RKO (cell line): ENCODE results near the gene ATP6V1E1.
"Not testable (repeated sequence)": the region's sequence is repeated elsewhere in the genome, so short reads cannot be mapped to it uniquely, and the experiment has no call there.

Experiments used
- DNase-seq: peaks from one replicate; pipeline ENCODE4 v3.0.0-alpha.2; 2016; ENCODE audit warnings: low spot score

ATP6V1E1 gene

DNA sequence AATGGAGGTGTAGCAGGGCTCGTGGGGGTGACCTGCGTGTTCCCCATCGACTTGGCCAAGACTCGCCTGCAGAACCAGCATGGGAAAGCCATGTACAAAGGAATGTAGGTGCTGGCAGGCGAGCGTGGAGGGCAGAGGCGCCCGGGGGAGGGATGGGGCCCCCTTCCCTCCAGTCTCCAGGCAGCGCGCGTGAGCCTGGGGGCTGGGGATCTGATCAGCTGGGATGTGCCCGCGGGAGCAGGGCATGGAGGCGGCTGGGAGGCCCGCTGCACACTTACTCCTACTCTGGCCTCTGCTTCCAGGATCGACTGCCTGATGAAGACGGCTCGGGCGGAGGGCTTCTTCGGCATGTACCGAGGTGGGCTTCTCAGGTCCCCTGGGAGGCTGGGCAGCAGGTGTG is 47.5 kb downstream of the ATP6V1E1 start:
- no peak for DNase-seq

DNA sequence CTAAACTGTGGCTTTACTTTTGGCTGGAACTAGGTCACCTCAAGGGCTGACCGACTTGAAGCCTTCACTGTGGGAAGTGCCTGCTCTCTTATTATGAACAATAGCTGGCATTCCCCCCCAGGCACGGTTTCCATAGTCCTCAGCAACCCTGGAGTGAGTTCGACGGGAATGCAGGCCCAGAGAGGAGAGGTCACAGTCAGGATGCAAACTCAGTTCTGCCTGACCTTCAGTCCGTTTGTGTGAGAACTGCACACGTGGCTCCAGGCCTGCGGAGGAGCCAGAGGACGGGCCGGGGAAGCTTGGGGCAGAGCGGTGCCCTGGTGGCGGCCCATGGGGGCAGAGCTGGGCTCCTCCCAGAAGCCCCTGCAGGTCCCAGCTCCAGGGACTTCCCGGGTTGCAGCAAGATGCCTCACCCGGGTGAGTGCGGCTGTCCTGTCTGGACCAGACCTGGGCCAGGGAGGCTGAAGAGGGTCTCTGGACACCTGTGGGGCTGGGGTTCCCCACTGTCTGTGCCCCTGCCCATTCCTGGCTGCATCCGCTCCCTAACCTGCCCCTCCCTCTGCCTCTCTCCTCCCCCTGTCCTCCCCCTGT is 48.0 kb downstream of the ATP6V1E1 start:
- DNase-seq = no peak

DNA sequence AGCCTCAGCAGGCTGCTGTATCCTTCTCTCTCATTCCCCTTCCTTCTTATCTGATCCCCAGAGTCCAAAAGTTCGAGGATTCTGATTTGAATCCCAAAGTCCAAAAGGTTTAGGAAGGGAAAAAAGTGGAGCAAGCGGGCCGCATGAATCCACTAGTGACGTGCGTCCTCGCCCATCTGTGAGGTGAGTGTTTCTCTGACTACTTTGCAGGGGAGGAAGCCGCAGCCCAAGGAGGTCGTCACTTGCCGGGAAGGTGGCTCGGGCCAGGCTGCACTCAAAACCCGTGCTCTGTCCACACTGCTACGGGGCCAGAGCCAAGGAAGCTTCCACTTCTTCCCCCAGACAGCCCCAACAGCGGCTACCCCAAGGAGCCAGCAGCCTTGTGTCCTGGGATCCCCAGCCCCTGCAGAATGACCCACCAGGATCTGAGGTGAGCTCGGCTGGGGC is 49.0 kb downstream of the ATP6V1E1 start:
- no peak for DNase-seq

DNA sequence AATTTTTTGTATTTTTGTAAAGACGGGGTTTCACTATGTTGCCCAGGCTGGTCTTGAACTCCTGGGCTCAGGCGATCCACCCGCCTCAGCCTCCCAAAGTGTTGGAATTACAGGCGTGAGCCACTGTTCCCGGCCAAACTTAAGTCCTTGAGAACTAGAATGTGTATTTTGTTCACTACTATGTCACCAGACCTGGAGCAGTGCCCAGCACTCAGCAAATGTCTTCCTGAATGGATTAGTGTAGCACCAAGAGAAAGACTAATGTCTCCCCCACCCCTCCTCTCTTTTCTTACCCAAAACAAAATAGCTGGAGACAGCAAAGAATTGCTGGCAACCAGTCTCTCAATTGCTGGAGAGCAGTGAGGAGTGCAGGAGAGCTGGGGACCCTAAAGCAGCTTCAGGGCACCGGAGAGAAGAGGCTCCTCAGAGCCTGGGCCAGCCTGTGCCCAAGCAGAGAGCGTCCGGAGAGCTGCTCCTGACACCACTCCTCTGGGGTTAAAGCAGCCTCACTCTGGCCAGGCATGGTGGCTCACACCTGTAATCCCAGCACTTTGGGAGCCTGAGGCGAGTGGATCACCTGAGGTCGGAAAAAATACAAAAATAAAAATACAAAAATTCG is 50.3 kb downstream of the ATP6V1E1 start:
- no peak for DNase-seq

DNA sequence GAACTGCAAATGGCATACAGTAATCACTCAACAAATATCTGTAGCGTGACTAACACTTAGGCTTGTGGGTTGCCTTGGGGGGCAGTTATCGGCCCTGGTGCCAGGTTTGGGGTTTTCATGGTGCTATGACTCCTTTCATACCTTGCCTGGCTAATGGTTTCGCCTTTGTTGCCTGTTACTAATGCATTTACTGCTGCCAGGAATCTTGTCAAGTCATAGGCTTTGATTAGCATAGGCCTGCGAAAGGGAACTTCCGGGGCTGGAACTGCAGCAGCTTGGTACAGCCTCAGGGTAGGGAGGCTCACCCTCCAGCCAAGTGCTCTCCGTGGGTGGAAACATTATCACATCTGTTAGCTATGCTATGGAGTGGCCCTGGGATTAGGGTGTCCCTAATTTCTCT is 52.1 kb downstream of the ATP6V1E1 start:
- DNase-seq = peak; percentile 39

DNA sequence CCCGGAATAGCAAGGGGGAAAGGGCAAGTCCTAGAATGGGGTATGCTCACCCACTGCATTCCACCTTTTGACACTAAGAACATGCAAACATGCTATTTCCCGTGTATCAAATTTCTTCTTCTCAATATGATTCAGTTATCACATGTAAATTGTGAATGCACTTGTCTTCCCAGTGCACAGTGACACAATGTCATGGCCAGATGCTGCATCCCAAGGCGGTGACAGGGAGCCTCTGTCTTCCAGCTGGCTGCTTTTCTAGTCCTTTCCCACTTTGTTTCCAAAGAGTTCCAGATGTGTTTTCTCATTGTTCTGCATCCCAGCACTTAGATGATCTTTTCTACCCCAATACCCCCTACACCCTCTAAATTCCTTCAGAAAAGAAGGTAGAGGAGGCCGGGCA is 52.9 kb downstream of the ATP6V1E1 start:
- no peak for DNase-seq

DNA sequence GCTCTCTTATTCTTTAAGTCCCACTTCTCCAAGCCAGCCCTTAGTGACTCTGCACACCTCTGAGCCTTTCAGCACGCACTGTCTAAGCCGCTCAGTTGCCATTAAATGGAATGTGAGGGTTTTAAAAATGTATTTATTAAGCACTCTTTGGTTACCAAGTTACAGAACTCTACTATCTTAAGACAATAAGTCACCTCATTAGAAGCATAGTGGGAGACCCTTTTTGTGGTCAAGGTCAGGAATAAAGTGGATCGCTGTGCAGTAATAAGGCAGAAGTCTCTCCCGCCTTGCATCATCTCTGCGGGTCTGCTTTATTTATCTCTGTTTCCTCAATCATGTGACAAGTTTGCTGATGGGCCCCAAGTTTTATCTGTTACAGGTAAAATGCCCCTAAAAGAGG is 53.4 kb downstream of the ATP6V1E1 start:
- no peak for DNase-seq

DNA sequence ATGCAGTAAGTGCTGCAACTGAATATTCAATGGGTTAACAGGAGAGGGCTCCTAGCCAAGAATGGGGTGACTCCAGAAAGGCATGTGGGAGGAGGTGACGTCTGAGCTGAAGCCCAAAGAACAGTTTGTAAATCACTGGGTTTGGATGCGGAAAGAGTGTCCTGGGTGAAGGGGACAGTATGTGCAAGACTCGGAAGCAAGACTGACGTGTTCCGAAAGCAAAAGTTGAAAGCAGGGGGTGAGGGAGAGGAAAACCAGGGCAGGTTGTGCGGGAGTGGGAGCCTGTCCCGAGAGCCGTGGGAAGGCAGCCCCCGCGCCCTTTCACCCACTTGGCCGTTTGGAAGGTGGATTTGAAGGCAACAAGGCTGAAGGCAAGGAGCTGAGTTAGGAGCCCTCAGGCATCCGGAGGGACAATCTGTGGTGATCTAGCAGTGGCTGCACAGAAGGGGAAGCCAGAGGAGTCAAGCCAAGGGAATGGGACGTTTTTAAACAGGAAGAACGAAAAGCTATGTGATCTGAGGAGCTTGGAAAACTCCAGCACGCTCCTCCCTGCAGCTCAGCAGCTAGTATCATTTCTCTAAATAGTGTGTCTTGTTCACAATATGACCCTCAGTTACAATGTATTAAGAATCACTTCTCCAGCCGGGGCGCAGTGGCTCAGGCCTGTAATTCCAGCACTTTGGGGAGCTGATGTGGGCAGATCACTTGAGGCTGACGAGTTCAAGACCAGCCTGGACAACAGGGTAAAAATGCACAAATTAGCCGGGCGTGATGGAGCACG is 57.5 kb downstream of the ATP6V1E1 start:
- no peak for DNase-seq

DNA sequence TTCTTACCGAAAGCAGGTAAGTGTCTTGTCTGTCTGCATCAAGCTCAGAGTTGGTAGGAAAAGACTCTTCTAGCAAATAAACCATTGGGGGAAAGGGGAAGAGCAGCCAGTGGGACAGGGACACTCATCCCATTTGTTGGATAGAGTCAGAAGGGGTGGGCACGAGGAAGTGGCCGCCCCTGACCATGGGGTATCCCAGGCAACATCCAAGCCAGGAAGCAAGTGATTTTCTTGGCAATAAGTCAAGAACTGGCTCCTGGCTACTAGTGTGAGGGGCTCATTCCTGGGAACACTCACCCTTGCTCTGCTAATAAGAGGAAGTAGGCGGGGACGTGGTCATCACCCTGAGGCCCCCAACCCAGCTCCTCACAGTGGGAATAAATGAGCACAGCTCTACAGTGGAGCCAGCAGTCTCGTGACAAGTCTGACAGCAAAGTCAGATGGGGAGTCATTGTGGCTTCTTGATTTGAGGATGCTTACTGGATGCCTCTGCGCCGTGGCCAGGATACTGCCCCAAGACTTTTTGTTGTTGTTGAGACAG is 58.5 kb downstream of the ATP6V1E1 start:
- no peak for DNase-seq

DNA sequence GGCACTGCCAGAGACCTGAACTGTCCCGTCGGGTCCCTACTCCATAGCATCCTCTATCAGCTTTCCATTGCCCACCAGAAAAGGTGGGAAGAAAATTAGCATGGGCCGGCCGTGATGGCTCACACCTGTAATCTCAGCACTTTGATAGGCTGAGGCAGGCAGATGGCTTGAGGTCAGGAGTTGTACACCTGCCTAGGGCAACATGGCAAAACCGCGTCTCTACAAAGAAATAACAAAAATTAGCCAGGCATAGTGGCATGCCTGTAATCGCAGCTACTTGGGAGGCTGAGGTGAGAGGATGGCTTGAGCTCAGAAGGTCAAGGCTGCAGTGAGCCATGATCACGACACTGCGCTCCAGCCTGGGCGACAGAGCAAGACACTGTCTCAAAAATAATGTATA is 61.8 kb downstream of the ATP6V1E1 start:
- no peak for DNase-seq

DNA sequence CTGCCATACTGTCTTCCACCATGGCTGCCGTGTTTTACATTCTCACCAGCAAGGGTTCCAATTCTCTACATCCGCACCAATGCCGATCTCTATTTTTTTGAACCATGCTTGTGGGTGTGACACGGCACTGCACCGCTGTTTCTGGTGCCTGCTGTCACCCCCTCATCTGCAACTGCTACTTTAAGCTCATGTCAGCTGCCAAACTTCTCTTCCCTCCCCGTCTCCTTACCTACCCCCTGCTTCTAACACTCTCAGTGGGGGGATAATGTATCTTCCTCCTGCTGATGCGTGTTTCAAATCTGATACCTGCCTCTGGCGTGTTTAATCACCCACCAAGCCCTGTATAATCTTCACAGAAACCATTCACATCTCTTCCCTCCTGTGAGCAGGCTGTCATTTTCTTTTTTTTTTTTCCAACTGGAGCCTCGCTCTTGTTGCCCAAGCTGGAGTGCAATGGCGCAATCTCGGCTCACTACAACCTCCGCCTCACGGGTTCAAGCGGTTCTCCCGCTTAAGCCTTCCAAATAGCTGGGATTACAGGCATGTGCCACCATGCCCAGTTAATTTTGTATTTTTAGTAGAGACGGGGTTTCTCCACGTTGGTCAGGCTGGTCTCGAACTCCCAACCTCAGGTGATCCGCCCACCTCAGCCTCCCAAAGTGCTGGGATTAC is 62.4 kb downstream of the ATP6V1E1 start:
- DNase-seq = not testable (repeated sequence)

DNA sequence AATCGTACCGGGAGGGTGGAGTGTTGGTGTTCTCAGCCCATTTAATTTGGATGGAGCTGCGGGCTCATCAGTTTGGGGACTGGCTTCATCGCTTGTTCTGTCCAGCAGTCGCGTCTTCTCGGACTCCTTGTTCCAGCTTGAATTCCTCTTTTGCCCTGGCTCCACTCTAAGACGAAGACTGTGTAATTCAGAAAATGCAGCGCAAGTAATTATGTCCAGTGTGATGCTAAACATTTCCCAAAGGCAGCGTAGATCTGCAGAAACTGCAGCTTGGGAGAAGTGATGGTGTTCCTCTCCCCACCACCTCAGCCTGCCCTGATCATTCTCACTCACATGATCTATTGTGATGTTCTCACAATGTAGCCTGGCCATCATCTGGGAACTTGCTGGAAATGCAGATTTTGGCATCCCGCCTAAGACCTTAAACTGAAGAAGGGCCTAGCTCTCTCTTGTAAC is 64.6 kb downstream of the ATP6V1E1 start:
- no peak for DNase-seq

DNA sequence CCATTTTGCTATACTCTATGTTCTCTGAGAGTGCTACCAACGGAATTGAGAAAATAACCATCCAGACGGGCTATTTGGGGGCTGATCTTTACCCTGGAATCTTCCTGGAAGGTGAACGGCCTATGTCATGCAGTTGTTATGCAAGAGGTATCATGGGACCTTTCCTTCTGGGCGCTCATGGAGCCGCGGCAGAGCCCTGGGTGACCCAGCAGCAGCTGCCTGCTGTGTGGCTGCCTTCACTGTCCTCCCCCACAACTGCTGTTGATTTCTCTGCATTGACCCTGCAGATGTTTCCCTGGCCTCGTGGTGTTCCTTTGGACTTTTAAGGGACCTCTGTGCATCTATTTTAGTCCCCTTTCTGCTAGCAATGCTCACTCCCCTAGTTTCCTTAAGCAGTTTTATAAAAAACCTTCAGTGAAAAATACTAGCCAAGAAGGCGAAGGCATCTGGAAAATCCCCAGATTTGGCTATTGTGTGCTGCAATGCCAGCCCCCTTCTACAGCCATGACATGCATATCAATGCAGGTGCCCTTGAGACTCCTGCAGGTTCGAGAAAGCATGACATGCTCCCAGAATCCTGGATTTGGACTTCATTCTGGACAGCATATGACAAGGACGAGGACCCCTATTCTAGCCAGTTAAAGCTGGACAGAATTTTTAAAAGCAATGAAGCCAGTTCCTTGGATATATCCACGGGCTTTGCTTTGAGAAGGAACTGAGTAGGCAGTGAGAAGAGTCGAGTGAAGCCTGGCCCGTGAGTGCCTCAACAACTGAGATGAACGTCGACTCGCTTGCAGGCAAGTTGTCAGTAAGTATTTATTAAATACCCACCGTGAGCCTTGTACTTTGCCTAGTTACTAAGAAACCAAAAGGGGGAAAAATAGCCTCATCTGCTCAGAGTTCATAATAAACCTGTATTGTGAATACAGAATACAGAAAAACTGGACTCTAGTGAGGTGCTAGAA is 65.4 kb downstream of the ATP6V1E1 start, which contains the start of gene SLC25A18:
SLC25A18 (plus strand) TSS at position 593 of the 965 bp plus-strand sequence. CDS start 16,447 bp downstream, outside the sequence.
- no peak for DNase-seq

DNA sequence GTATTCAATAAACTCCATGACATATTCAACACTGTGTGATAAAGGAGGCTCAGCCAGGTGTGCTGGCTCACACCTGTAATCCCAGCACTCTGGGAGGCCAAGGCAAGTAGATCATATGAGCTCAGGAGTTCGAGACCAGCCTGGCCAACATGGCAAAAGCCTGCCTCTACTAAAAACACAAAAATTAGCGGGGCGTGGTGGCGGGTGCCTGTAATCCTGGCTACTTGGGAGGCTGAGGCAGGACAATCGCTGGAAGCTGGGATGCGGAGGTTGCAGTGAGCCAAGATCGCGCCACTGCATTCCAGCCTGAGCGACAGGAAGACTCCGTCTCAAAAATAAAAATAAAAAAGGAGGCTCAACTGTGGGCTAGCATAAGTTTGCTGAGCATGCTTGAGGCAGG is 69.4 kb downstream of the ATP6V1E1 start:
- no peak for DNase-seq

DNA sequence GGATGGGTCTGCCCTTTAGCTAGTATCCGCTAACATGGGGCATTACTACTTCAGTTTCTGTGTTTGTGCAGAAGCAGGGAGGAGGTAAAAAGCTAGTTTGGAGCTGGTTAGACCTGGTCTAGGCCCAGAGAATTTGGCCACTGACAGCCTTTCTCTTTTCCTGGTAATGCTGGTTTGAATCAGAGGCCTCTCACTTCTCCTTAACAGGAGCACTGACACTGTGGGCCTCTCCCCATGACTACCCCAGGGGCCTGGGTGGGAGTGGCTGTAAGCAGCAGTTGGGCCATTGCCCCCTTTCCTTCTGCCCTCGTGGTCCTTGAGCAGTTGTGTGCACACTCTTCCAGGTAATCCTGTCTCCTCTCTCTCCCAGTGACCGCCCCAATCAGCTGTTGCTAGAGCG is 73.7 kb downstream of the ATP6V1E1 start:
- DNase-seq = no peak

DNA sequence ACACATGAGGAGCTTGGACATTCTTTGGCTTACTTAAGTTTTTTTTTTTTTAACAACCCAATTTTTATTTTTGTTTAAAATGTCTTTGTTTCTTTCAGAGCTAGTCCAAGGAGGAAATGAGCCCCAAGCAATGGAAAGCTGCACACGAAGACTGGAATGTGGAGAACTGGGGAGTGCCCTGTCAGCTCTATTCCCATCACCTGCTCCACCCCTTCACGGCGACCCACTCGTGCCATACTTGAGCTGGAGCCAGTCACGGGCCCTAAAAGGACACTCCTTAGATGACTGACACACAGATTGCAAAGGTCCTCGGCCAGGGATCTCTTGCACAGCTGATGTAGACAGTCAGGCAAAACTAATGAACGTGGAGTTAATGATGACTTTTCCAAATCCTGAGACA is 75.8 kb downstream of the ATP6V1E1 start:
- no peak for DNase-seq

DNA sequence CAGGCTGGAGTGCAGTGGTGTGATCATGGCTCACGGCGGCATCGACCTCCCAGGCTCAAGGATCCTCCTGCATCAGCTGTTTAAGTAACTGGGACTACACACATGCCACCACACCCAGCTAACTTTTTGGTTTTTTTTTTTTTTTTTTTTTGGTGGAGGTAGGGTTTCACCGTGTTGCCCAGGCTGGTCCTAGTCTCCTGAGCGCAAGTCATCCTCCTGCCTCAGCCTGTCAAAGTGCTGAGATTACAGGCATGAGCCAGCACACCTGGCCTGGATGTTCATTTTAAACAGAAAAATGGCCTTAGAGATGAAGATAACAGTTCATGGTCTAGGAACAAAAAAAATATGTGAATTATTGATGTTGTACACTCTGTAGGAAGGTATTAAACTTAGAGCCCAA is 78.9 kb downstream of the ATP6V1E1 start:
- no peak for DNase-seq

DNA sequence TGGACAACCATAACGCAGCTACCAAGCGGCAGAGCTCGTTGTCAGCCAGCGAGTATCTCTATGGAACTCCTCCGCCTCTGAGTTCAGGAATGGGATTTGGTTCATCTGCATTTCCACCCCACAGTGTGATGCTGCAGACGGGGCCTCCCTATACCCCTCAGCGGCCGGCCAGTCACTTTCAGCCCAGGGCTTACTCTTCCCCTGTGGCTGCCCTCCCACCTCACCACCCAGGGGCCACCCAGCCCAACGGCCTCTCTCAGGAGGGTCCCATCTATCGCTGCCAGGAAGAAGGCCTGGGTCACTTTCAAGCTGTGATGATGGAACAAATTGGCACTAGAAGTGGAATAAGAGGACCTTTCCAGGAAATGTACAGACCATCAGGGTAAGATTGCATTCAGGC is 79.4 kb downstream of the ATP6V1E1 start:
- DNase-seq = no peak

DNA sequence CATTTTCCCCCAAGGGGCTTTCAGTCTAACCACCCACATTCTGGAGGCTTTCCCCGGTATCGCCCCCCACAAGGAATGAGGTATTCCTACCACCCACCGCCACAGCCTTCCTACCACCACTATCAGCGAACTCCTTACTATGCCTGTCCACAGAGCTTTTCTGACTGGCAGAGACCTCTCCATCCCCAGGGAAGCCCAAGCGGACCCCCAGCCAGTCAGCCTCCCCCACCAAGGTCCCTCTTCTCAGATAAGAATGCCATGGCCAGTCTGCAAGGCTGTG is 79.9 kb downstream of the ATP6V1E1 start:
- DNase-seq = no peak

DNA sequence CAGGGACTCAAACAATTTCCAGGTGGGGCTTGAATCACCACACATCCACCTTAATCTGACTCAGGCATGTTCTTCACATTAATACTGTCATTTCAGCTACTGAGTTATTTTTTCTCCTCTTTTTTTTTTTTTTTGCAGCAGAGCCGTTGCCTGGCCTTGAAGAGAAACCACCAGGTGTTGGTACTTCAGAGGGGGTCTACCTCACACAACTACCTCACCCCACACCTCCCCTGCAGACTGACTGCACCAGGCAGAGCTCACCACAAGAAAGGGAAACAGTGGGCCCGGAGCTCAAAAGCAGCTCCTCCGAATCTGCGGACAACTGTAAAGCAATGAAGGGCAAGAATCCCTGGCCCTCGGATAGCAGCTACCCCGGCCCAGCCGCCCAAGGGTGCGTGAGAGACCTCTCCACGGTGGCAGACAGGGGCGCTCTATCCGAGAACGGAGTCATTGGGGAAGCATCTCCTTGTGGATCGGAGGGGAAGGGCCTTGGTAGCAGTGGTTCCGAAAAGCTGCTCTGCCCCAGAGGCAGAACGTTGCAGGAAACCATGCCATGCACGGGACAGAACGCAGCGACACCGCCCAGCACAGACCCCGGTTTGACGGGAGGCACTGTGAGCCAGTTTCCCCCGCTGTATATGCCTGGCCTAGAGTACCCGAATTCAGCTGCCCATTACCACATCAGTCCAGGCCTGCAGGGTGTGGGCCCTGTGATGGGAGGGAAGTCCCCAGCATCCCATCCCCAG is 80.4 kb downstream of the ATP6V1E1 start:
- DNase-seq = no peak

DNA sequence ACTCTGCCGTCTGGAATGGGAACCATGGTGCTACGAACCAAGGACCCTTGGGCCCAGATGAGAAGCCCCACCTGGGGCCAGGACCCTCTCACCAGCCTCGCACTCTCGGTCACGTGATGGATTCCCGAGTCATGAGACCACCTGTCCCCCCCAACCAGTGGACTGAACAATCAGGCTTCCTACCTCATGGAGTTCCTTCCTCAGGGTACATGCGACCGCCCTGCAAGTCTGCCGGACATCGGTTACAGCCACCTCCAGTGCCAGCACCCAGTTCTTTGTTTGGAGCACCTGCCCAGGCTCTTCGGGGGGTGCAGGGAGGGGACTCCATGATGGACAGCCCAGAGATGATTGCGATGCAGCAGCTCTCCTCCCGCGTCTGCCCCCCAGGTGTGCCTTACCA is 86.1 kb downstream of the ATP6V1E1 start:
- no peak for DNase-seq
